ENCODE data around the gene RNF157.
A peak's percentile ranks its signal among the peaks of the same experiment; 100 is the strongest.

DNA sequence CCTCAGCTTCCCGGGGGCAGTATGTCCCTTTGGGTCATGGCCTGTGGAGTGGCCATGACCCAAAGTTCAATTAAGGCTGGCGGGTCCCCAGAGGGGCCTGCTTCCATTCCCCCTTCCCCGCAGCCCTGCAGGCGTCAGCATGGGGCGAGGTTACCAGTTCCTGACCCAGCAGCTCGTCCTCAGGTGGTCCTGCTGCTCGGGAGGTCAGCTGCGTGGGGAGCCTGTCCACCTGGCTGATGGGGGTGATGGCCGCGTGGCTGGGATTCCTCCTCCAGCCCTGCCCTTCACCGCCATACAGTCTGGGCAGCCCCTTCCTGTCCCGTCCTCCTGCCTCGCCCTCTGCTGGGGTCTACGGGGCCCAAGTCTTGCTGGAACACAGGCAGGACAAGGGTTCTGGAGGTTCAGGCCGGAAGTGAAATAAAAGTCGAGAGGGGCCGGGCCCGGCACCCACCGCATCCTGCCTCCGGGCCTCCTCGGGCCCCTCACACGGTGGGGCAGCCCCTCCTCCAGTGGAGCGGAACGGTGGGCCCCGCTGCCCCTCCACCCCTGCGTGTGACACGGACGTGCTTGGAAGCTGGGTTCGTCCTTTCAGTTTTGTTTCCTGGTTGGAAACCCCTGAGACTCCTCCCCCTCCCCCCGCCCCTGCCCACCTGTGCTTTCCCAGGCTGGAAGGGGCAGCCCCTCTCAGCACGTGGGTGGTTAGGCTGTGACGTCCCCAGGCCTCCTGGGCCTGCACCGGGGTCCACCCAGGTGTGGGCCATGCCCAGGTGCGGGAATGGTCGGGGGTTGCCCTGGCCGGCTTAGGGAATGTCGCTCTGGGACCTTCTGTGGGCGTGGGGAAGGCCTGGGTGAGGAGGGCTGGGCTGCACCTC, 31.6 kb upstream of the RNF157 start:
- TF ChIP-seq, protein P1, sequence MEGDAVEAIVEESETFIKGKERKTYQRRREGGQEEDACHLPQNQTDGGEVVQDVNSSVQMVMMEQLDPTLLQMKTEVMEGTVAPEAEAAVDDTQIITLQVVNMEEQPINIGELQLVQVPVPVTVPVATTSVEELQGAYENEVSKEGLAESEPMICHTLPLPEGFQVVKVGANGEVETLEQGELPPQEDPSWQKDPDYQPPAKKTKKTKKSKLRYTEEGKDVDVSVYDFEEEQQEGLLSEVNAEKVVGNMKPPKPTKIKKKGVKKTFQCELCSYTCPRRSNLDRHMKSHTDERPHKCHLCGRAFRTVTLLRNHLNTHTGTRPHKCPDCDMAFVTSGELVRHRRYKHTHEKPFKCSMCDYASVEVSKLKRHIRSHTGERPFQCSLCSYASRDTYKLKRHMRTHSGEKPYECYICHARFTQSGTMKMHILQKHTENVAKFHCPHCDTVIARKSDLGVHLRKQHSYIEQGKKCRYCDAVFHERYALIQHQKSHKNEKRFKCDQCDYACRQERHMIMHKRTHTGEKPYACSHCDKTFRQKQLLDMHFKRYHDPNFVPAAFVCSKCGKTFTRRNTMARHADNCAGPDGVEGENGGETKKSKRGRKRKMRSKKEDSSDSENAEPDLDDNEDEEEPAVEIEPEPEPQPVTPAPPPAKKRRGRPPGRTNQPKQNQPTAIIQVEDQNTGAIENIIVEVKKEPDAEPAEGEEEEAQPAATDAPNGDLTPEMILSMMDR (IDR thresholded peaks at IDR 0.05 in 2 of 3, conservative IDR thresholded peaks at IDR 0.05 in 1 of 3; ENCODE audit: control insufficient read depth in 2 of 3, extremely low read depth in 1 of 3, insufficient read depth in 1 of 3, low read depth in 3 of 3, low read length in 3 of 3), result peak in 1 of 3 experiments; percentile 12; a peak in 1 of 6 replicates
- TF ChIP-seq CHD1 (IDR thresholded peaks at IDR 0.05; ENCODE audit: low read depth, low read length), result 0 out of 2 replicates have a peak, but pooled peaks have one; percentile 8
- TF ChIP-seq SREBF2 (IDR thresholded peaks at IDR 0.05; ENCODE audit: low read length), result no peak

Data from GM12878 (cell line).